COR-L47 (cell line): ENCODE data around the gene CD2AP.
A peak's percentile ranks its signal among the peaks of the same experiment; 100 is the strongest.
"Not testable (repeated sequence)": the region's sequence is repeated elsewhere in the genome, so short reads cannot be mapped to it uniquely, and the experiment has no call there.

ENCODE experiments used
- DNase-seq: peaks from one replicate; lab custom pipeline; 2025; lab: John Stamatoyannopoulos, UW

CD2AP gene

GRCh38 chr6:47477497-47478232 lies at the start of gene CD2AP:
Gene CD2AP, plus strand, starts transcription at chr6:47477789. Its CDS starts 456 bp downstream, at chr6:47478245.
- DNase-seq = peak; percentile 91

GRCh38 chr6:47428288-47428687 lies 49.3 kb upstream of the CD2AP start:
- DNase-seq = no peak

GRCh38 chr6:47428746-47429664 lies 48.6 kb upstream of the CD2AP start:
- no peak for DNase-seq

- no peak for DNase-seq
These were observed 43.0 kb upstream of the CD2AP start for GRCh38 chr6:47434372-47435253.

- DNase-seq = no peak
These were observed 42.4 kb upstream of the CD2AP start for GRCh38 chr6:47435254-47435612.

- DNase-seq = no peak
These were observed 40.0 kb upstream of the CD2AP start for GRCh38 chr6:47437592-47437991.

- DNase-seq = no peak
These were observed 38.9 kb upstream of the CD2AP start for GRCh38 chr6:47438481-47439347.

GRCh38 chr6:47439348-47439668 lies 38.3 kb upstream of the CD2AP start:
- no peak for DNase-seq

GRCh38 chr6:47440719-47441118 lies 36.9 kb upstream of the CD2AP start:
- DNase-seq = peak; percentile 81

GRCh38 chr6:47444964-47445363 lies 32.6 kb upstream of the CD2AP start:
- DNase-seq = not testable (repeated sequence)

- DNase-seq = no peak
These were observed 30.8 kb upstream of the CD2AP start for GRCh38 chr6:47446669-47447330.

GRCh38 chr6:47447722-47448121 lies 29.9 kb upstream of the CD2AP start:
- DNase-seq = peak; percentile 12

GRCh38 chr6:47451162-47451561 lies 26.4 kb upstream of the CD2AP start:
- no peak for DNase-seq

- no peak for DNase-seq
These were observed 24.7 kb upstream of the CD2AP start for GRCh38 chr6:47452899-47453298.

- no peak for DNase-seq
These were observed 24.1 kb upstream of the CD2AP start for GRCh38 chr6:47453372-47453936.

- DNase-seq = no peak
These were observed 22.7 kb upstream of the CD2AP start for GRCh38 chr6:47454713-47455396.

- DNase-seq = no peak
These were observed 21.9 kb upstream of the CD2AP start for GRCh38 chr6:47455533-47456209.

- DNase-seq = no peak
These were observed 21.0 kb upstream of the CD2AP start for GRCh38 chr6:47456536-47456975.

- DNase-seq = no peak
These were observed 20.2 kb upstream of the CD2AP start for GRCh38 chr6:47457370-47457769.
